ENCODE results near the gene MTMR11. TPM values are rescaled to one million over a fixed set of nuclear protein-coding genes. Genes with fewer than 3 reads are reported as not detected.

MTMR11 gene
- total RNA-seq, 1 donor from 2014 or later, result 39.3 TPM

GRCh38 chr1:149916193-149916897 lies 20.3 kb downstream of the MTMR11 start:
- Mint-ChIP-seq H3K27me3 (ENCODE audit: low read depth) (no peaks in the 10 kb centered on the region), H3K27ac (peak overlapping the region; percentile 74), H3K4me1 (peaks cover 27% of the 10 kb centered on the region), H3K9me3 (no peaks in the 10 kb centered on the region), H3K4me3 (peak overlapping the region; percentile 85), H3K36me3 (peaks cover 9% of the 10 kb centered on the region)
- no peak for DNase-seq (ENCODE audit: low spot score in 2 of 2, unreplicated experiment in 2 of 2)
- no peak for TF ChIP-seq CTCF (IDR thresholded peaks at IDR 0.05; ENCODE audit: unreplicated experiment)

DNA sequence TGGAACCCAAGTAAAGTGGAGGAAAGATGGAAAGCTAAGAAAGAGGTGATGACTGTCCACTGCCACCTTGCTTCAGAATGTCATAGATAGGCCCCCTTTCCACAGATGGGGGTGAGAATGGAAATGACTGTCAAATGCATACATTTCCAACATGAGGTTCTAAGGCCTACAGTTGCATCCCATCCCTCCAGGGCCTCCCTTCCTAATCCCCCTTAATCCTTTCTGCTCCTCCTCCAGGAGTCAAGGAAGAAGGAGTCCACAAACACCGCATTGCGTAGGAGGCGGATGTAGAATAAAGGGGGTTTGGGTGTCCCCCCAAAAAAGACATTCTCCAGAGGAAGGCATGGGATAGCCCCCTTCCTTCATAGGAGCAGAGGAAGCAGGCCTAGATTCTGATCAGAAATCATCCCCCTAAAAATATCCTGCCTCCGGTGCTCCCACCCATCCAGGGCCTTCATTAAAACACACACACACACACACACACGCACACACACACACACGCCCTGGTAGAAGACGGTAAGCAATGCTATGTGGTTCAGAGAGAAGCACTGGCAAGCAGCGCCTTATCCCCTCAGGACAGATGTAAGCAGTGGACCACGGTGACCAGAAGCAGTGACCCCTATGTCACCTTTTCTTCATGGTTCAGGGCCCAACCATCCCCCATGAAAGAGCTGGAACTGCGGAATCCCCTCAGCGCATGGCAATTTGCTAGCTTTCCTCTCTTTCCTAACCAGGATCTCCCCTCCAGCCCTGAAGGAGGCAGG lies 21.1 kb downstream of the MTMR11 start:
- DNase-seq (ENCODE audit: low spot score in 2 of 2, unreplicated experiment in 2 of 2), result no peak
- Mint-ChIP-seq H3K9me3 (no peaks in the 10 kb centered on the region), H3K4me3 (peak overlapping the region; percentile 85), H3K27ac (peak overlapping the region; percentile 74), H3K27me3 (ENCODE audit: low read depth) (no peaks in the 10 kb centered on the region), H3K4me1 (peaks cover 27% of the 10 kb centered on the region), H3K36me3 (peaks cover 13% of the 10 kb centered on the region)
- TF ChIP-seq CTCF (IDR thresholded peaks at IDR 0.05; ENCODE audit: unreplicated experiment), result no peak

GRCh38 chr1:149914545-149914944 lies 22.1 kb downstream of the MTMR11 start:
- Mint-ChIP-seq H3K27me3 (ENCODE audit: low read depth) (no peaks in the 10 kb centered on the region), H3K9me3 (no peaks in the 10 kb centered on the region), H3K27ac (no peak overlapping the region), H3K4me1 (peaks cover 27% of the 10 kb centered on the region), H3K4me3 (no peak overlapping the region), H3K36me3 (peaks cover 13% of the 10 kb centered on the region)
- no peak for TF ChIP-seq CTCF (IDR thresholded peaks at IDR 0.05; ENCODE audit: unreplicated experiment)
- no peak for DNase-seq (ENCODE audit: low spot score in 2 of 2, unreplicated experiment in 2 of 2)

DNA sequence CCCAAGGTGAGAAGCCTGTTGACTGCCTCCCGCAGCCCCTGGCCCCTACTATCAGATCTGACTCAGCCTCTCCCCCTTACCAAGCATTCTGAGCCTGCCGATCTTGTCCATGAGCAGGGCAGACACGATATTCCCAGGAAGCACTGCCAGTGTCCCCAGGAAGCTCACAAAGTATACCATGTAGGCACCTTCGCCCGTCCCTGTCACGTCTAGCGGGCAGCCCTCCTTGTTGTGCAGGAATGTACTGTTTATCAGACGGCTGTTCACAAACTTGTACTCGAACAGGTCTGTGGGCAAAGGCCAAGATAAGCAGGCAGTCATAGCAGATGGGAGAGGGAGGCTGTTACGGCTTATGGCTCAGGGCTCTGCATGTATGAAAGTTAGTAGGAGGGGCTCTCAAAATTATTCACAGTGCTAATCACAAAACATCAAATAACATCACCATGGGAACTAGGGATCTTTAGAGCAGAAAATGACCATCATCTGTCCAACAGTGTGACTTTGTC lies 30.1 kb downstream of the MTMR11 start:
- TF ChIP-seq CTCF (IDR thresholded peaks at IDR 0.05; ENCODE audit: unreplicated experiment), result no peak
- Mint-ChIP-seq H3K27ac (no peak overlapping the region), H3K27me3 (ENCODE audit: low read depth) (no peaks in the 10 kb centered on the region), H3K9me3 (no peaks in the 10 kb centered on the region), H3K36me3 (peaks cover 24% of the 10 kb centered on the region), H3K4me1 (peaks cover 2% of the 10 kb centered on the region), H3K4me3 (no peak overlapping the region)
- no peak for DNase-seq (ENCODE audit: low spot score in 2 of 2, unreplicated experiment in 2 of 2)

- H3K27ac Mint-ChIP-seq, result peak overlapping the region; percentile 74
- no peaks in the 10 kb centered on the region for H3K9me3 Mint-ChIP-seq
- no peak overlapping the region for H3K4me3 Mint-ChIP-seq
- TF ChIP-seq CTCF (IDR thresholded peaks at IDR 0.05; ENCODE audit: unreplicated experiment), result no peak
- peaks cover 22% of the 10 kb centered on the region for H3K4me1 Mint-ChIP-seq
- H3K27me3 Mint-ChIP-seq (ENCODE audit: low read depth), result no peaks in the 10 kb centered on the region
- H3K36me3 Mint-ChIP-seq, result peaks cover 19% of the 10 kb centered on the region
- DNase-seq (ENCODE audit: low spot score in 2 of 2, unreplicated experiment in 2 of 2), result no peak
Observed at GRCh38 chr1:149903836-149904491, 32.7 kb downstream of the MTMR11 start.
